HL-60 (cell line): ENCODE measurements around the gene FREM1.

Experiments
- CTCF ChIP-seq: IDR thresholded peaks from one replicate; pipeline ENCODE4 v1.5.1; 2011; ENCODE audit warnings: low read length, control low read depth, inconsistent platforms; ENCODE audit not compliant: insufficient read depth
- POLR2AphosphoS5 ChIP-seq: IDR thresholded peaks from 2 replicates; pipeline ENCODE4 v1.6.1; 2012; ENCODE audit warnings: low read depth
- REST ChIP-seq: IDR thresholded peaks from 2 replicates; pipeline ENCODE4 v1.6.1; 2012; ENCODE audit warnings: low read depth; ENCODE audit not compliant: insufficient replicate concordance
- SPI1 ChIP-seq: IDR thresholded peaks from 2 replicates; pipeline ENCODE4 v1.6.1; 2012; ENCODE audit warnings: low read depth, mild to moderate bottlenecking, borderline replicate concordance

GRCh38 chr9:14909601-14909960, 647 bp downstream of the FREM1 start:
- TF ChIP-seq CTCF (no peak), SPI1 (no peak), REST (no peak), POLR2AphosphoS5 (no peak)
